Keratinocyte (primary cell): ENCODE results near the gene KSR2.

ENCODE experiments used
- EZH2 ChIP-seq: IDR thresholded peaks from one replicate; pipeline ENCODE4 v1.6.1; 2012; ENCODE audit warnings: inconsistent platforms, mild to moderate bottlenecking, low read length, moderate library complexity
- TF ChIP-seq, protein P1 (sequence below), 3 experiments: IDR thresholded peaks in 1 of 3; conservative IDR thresholded peaks in 1 of 3; optimal IDR thresholded peaks in 1 of 3; 2 replicates in 2 of 3; 3 replicates in 1 of 3; pipeline versions ENCODE3 to v1.5.1; 2011; ENCODE audit warnings: low read length in 3 of 3, mild to moderate bottlenecking in 3 of 3, moderate library complexity in 2 of 3, control low read depth in 1 of 3, inconsistent platforms in 1 of 3; ENCODE audit not compliant: insufficient read depth in 2 of 3; ENCODE audit errors: extremely low read depth in 1 of 3

DNA sequence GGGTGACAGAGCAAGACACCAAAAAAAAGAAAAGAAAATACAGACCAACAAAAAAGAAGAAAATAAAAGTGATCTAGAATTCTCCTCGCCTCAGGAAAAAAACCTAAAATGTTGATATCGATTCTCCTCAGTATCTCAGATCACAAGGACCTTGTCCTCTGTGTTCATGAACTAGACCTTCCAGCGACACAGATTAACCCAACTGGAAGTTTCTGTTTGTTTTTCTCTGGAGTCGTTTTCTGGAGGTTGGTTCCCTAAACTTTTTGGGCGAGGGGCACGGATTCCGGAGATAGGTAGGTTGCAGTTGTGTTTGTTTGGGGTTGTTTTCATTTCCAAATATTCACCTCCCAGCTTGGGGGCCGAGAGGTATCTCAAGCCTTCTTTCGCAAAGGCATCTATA is 47.2 kb upstream of the KSR2 start:
- TF ChIP-seq, protein P1, sequence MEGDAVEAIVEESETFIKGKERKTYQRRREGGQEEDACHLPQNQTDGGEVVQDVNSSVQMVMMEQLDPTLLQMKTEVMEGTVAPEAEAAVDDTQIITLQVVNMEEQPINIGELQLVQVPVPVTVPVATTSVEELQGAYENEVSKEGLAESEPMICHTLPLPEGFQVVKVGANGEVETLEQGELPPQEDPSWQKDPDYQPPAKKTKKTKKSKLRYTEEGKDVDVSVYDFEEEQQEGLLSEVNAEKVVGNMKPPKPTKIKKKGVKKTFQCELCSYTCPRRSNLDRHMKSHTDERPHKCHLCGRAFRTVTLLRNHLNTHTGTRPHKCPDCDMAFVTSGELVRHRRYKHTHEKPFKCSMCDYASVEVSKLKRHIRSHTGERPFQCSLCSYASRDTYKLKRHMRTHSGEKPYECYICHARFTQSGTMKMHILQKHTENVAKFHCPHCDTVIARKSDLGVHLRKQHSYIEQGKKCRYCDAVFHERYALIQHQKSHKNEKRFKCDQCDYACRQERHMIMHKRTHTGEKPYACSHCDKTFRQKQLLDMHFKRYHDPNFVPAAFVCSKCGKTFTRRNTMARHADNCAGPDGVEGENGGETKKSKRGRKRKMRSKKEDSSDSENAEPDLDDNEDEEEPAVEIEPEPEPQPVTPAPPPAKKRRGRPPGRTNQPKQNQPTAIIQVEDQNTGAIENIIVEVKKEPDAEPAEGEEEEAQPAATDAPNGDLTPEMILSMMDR (optimal IDR thresholded peaks at IDR 0.05 in 1 of 3, IDR thresholded peaks at IDR 0.05 in 1 of 3, conservative IDR thresholded peaks at IDR 0.05 in 1 of 3; ENCODE audit: extremely low read depth in 1 of 3, insufficient read depth in 2 of 3, low read length in 3 of 3), result no peak
- no peak for TF ChIP-seq EZH2
